Activated CD8-positive, alpha-beta T cell treated with anti-CD3 and anti-CD28 coated beads, Interleukin-2, amount 10 ng/mL, durations not matched to agents 7 days and 5 days (primary cell): Measurements from ENCODE around the gene RBMS3. TPM values are rescaled to one million over a fixed set of nuclear protein-coding genes. Genes with fewer than 3 reads are reported as not detected.

Source experiments
- ATAC-seq: fragments of 150-1000 bp; cut with Tn5 transposase; one replicate; pipeline ENCODE4 v1.10.0; 2021; ENCODE audit warnings: moderate library complexity
- CTCF ChIA-PET: fragments of 350-600 bp; sonication (Branson Sonifier 250); formaldehyde crosslinking; loops from one replicate; lab custom pipeline; 2021; ENCODE audit warnings: antibody characterized with exemption; lab: Charles Lee
- POLR2A ChIA-PET: fragments of 350-600 bp; sonication (Branson Sonifier 250); formaldehyde crosslinking; loops from one replicate; lab custom pipeline; 2021; ENCODE audit warnings: antibody characterized with exemption; lab: Charles Lee
- DNase-seq: peaks from one replicate; pipeline ENCODE4 v3.0.0-alpha.2; 2020
- H3K27ac Mint-ChIP-seq: one replicate; pipeline ENCODE4 v1.8.0; 2021; ENCODE audit warnings: mild to moderate bottlenecking, mixed read lengths
- H3K27me3 Mint-ChIP-seq: one replicate; pipeline ENCODE4 v1.8.0; 2021; ENCODE audit warnings: low read depth, mixed read lengths
- H3K36me3 Mint-ChIP-seq: one replicate; pipeline ENCODE4 v1.8.0; 2021; ENCODE audit warnings: low read depth, mixed read lengths
- H3K4me1 Mint-ChIP-seq: one replicate; pipeline ENCODE4 v1.8.0; 2021; ENCODE audit warnings: low read depth, mixed read lengths
- H3K4me3 Mint-ChIP-seq: one replicate; pipeline ENCODE4 v1.8.0; 2021; ENCODE audit warnings: mild to moderate bottlenecking, mixed read lengths
- H3K9me3 Mint-ChIP-seq: one replicate; pipeline ENCODE4 v1.8.0; 2022; ENCODE audit warnings: mixed read lengths; ENCODE audit not compliant: insufficient read depth
- total RNA-seq, 2 experiments: library from RNA; stranded (reverse); gene quantifications; one replicate each; pipeline ENCODE4 v1.2.3, GENCODE V29; 2021

RBMS3 gene
- total RNA-seq, 2 experiments from 2014 or later: 0.11 to 0.29 TPM

- Mint-ChIP-seq H3K27me3 (no peaks in the 10 kb centered on the region), H3K9me3 (no peaks in the 10 kb centered on the region), H3K36me3 (no peaks in the 10 kb centered on the region), H3K4me3 (no peak overlapping the region), H3K4me1 (no peaks in the 10 kb centered on the region), H3K27ac (no peak overlapping the region)
- DNase-seq (no peak), ATAC-seq (no peak)
- ChIA-PET CTCF (no interaction called here), POLR2A (no interaction called here)
These were observed 10.6 kb downstream of the RBMS3 start for GRCh38 chr3:29291260-29291981.

- Mint-ChIP-seq H3K27me3 (no peaks in the 10 kb centered on the region), H3K4me1 (no peaks in the 10 kb centered on the region), H3K27ac (no peak overlapping the region), H3K4me3 (no peak overlapping the region), H3K36me3 (no peaks in the 10 kb centered on the region), H3K9me3 (no peaks in the 10 kb centered on the region)
- ChIA-PET CTCF (no interaction called here), POLR2A (no interaction called here)
- ATAC-seq (no peak), DNase-seq (no peak)
These were observed 11.1 kb downstream of the RBMS3 start for GRCh38 chr3:29291982-29292363.

GRCh38 chr3:29293421-29293820 is 12.6 kb downstream of the RBMS3 start:
- Mint-ChIP-seq H3K9me3 (no peaks in the 10 kb centered on the region), H3K4me1 (no peaks in the 10 kb centered on the region)
- POLR2A ChIA-PET: no interaction called here

GRCh38 chr3:29297998-29298397 is 17.1 kb downstream of the RBMS3 start:
- no peak for ATAC-seq
- Mint-ChIP-seq H3K36me3 (no peaks in the 10 kb centered on the region), H3K4me3 (no peak overlapping the region), H3K4me1 (peaks cover 4% of the 10 kb centered on the region), H3K9me3 (no peaks in the 10 kb centered on the region), H3K27ac (no peak overlapping the region), H3K27me3 (no peaks in the 10 kb centered on the region)
- CTCF ChIA-PET: interaction anchor here (0.7 to 1.0 kb wide), 2 partner anchors 62 to 1573 kb away, joined by 3 read pairs; no protein-coding TSS in a partner anchor
- DNase-seq: no peak
- POLR2A ChIA-PET: no interaction called here

More at GRCh38 chr3:29293421-29293820, 12.6 kb downstream of the RBMS3 start:
- no peak overlapping the region for H3K27ac Mint-ChIP-seq
- ATAC-seq: no peak
- H3K36me3 Mint-ChIP-seq: no peaks in the 10 kb centered on the region
- DNase-seq: no peak
- no peaks in the 10 kb centered on the region for H3K27me3 Mint-ChIP-seq
- H3K4me3 Mint-ChIP-seq: no peak overlapping the region
- CTCF ChIA-PET: no interaction called here

- no peak overlapping the region for H3K4me3 Mint-ChIP-seq
- H3K9me3 Mint-ChIP-seq: no peaks in the 10 kb centered on the region
- H3K4me1 Mint-ChIP-seq: peaks cover 4% of the 10 kb centered on the region
- ChIA-PET CTCF (no interaction called here), POLR2A (no interaction called here)
- no peaks in the 10 kb centered on the region for H3K27me3 Mint-ChIP-seq
- no peak for ATAC-seq
- no peaks in the 10 kb centered on the region for H3K36me3 Mint-ChIP-seq
- DNase-seq: no peak
- no peak overlapping the region for H3K27ac Mint-ChIP-seq
These were observed 20.6 kb downstream of the RBMS3 start for GRCh38 chr3:29301332-29302019.

GRCh38 chr3:29302619-29303018 is 21.7 kb downstream of the RBMS3 start:
- ATAC-seq: no peak
- H3K4me3 Mint-ChIP-seq: no peak overlapping the region
- no peaks in the 10 kb centered on the region for H3K36me3 Mint-ChIP-seq
- no peak for DNase-seq
- no peak overlapping the region for H3K27ac Mint-ChIP-seq
- no peaks in the 10 kb centered on the region for H3K9me3 Mint-ChIP-seq
- POLR2A ChIA-PET: no interaction called here
- CTCF ChIA-PET: no interaction called here
- H3K27me3 Mint-ChIP-seq: no peaks in the 10 kb centered on the region
- peaks cover 4% of the 10 kb centered on the region for H3K4me1 Mint-ChIP-seq

- Mint-ChIP-seq H3K9me3 (no peaks in the 10 kb centered on the region), H3K4me1 (no peaks in the 10 kb centered on the region), H3K27ac (no peak overlapping the region), H3K36me3 (no peaks in the 10 kb centered on the region), H3K27me3 (no peaks in the 10 kb centered on the region), H3K4me3 (no peak overlapping the region)
- ATAC-seq: no peak
- no peak for DNase-seq
- ChIA-PET POLR2A (no interaction called here), CTCF (no interaction called here)
These were observed 26.4 kb downstream of the RBMS3 start for GRCh38 chr3:29307295-29307694.

GRCh38 chr3:29310865-29311264 is 30.0 kb downstream of the RBMS3 start:
- DNase-seq (no peak), ATAC-seq (no peak)
- POLR2A ChIA-PET: no interaction called here
- no peak overlapping the region for H3K4me3 Mint-ChIP-seq
- H3K4me1 Mint-ChIP-seq: no peaks in the 10 kb centered on the region
- CTCF ChIA-PET: no interaction called here
- no peaks in the 10 kb centered on the region for H3K9me3 Mint-ChIP-seq
- no peaks in the 10 kb centered on the region for H3K27me3 Mint-ChIP-seq
- H3K27ac Mint-ChIP-seq: no peak overlapping the region
- H3K36me3 Mint-ChIP-seq: no peaks in the 10 kb centered on the region

GRCh38 chr3:29311795-29312194 is 30.9 kb downstream of the RBMS3 start:
- CTCF ChIA-PET: no interaction called here
- POLR2A ChIA-PET: no interaction called here
- H3K9me3 Mint-ChIP-seq: no peaks in the 10 kb centered on the region
- H3K27ac Mint-ChIP-seq: no peak overlapping the region
- no peaks in the 10 kb centered on the region for H3K4me1 Mint-ChIP-seq
- DNase-seq: no peak
- no peaks in the 10 kb centered on the region for H3K27me3 Mint-ChIP-seq
- ATAC-seq: no peak
- H3K4me3 Mint-ChIP-seq: no peak overlapping the region
- no peaks in the 10 kb centered on the region for H3K36me3 Mint-ChIP-seq

- Mint-ChIP-seq H3K36me3 (no peaks in the 10 kb centered on the region), H3K27ac (no peak overlapping the region), H3K4me3 (no peak overlapping the region), H3K27me3 (no peaks in the 10 kb centered on the region), H3K9me3 (no peaks in the 10 kb centered on the region), H3K4me1 (no peaks in the 10 kb centered on the region)
- CTCF ChIA-PET: no interaction called here
- DNase-seq: no peak
- ATAC-seq: no peak
- POLR2A ChIA-PET: no interaction called here
These were observed 31.5 kb downstream of the RBMS3 start for GRCh38 chr3:29312395-29312794.

- H3K27ac Mint-ChIP-seq: no peak overlapping the region
- POLR2A ChIA-PET: no interaction called here
- ATAC-seq: no peak
- no peaks in the 10 kb centered on the region for H3K4me1 Mint-ChIP-seq
- no peaks in the 10 kb centered on the region for H3K36me3 Mint-ChIP-seq
- no peak for DNase-seq
- no peaks in the 10 kb centered on the region for H3K27me3 Mint-ChIP-seq
- no peak overlapping the region for H3K4me3 Mint-ChIP-seq
- CTCF ChIA-PET: no interaction called here
- no peaks in the 10 kb centered on the region for H3K9me3 Mint-ChIP-seq
These were observed 32.1 kb downstream of the RBMS3 start for GRCh38 chr3:29312960-29313452.

- ATAC-seq: no peak
- DNase-seq: no peak
- H3K9me3 Mint-ChIP-seq: no peaks in the 10 kb centered on the region
- ChIA-PET POLR2A (no interaction called here), CTCF (no interaction called here)
- H3K4me1 Mint-ChIP-seq: no peaks in the 10 kb centered on the region
- no peak overlapping the region for H3K27ac Mint-ChIP-seq
- H3K4me3 Mint-ChIP-seq: no peak overlapping the region
- no peaks in the 10 kb centered on the region for H3K36me3 Mint-ChIP-seq
- H3K27me3 Mint-ChIP-seq: no peaks in the 10 kb centered on the region
These were observed 33.3 kb downstream of the RBMS3 start for GRCh38 chr3:29313981-29314726.
